HG03520 (cell line): ENCODE results near the gene FOXF1.

ENCODE experiments used
- ATAC-seq: cut with Tn5 transposase; IDR thresholded peaks from one replicate; pipeline ENCODE4 v1.9.1; 2021; ENCODE audit warnings: mild to moderate bottlenecking, moderate library complexity; ENCODE audit not compliant: unreplicated experiment

The FOXF1 gene

DNA sequence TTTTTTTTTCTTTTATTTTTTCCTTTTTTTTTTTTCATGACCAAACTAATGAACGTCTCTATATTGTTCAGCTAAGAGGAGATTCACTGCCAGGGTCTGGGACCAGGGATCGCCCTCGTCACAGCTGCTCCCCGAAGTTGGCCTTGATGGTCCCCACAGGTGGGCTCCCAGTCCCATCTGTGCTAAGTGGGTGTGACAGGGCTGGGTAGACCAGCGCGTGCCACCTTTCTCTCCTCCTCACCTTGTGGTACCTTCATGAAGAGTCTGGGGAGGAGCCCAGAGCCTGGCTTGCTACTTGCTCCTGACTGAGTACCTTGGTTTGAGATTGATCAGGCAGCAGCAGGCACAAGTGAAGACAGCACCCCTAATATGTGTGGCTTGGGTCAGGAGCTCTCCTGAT, 6.5 kb upstream of the FOXF1 start:
- no peak for ATAC-seq

DNA sequence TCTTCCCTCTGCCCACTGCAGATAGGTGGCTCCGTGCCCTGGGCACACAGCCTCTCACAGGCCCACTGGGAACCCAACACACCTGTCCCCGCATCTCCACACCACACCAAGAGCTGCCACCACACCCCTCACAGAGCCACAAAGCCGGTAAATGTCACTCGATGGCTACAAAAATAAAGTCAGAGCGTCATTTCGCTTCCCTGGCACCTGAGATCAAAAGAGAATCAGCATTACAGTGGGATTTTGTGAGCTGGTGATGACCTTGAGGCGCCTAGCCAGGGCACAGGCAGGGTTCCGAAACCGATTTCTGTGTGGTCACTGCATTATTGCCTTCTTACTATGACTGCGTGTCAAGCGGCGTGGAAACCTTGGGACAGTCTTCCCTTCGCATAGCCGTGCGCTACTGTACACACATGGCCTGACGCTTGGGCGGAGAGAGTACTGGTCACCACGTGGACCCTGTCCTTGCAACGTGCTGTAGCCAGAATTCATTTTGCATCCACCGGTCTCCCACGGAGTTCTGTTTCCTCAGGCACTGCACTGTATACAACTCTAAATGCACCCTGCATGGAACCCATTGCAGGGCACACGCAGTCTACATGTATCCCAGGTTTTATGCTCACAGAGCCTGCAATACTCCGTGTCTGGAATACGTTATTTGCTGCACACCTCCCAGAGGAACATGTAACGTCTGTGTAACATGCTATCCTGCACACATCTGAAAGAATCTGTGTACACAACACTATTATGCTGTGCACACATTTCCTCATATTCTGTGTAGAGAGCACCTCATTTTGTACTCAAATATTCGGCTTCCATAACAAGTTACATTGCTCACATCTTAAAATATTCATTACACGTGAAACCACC, 5.8 kb upstream of the FOXF1 start:
- ATAC-seq, result no peak

DNA sequence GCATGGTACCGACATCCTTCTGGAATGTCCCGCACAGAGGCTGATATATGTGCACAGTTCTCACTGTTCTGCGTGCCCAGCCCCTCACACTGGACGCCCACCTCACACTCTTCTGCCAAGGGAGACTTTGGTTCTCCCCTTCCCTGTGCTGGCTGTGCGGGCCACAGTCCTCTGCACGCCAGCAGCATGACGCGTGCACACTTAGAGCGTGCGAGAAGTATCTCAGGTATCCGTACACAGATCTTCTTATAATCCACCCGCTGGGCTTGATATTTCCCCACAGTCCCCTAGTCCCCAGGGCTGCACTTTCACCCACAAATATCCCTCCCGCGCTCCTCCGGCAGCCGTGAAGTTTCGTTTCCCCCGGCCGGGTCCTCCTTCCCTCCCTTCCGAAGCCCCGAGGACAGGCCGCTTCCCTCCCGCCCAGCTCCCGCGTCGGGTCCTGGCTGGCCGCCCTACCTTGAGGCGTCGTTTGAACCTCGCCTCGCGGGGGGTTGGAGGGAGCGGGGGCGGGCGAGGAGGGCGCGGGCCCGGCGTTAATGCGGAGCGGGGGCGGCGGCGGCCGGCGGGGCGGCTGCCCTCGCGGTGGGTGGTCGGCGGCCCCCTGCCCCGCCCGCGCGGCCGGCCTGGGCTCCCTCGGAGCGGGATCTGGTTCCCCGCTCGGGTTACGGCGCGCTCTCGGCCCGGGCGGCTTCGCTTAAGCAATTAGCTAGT, 5.0 kb upstream of the FOXF1 start:
- no peak for ATAC-seq

DNA sequence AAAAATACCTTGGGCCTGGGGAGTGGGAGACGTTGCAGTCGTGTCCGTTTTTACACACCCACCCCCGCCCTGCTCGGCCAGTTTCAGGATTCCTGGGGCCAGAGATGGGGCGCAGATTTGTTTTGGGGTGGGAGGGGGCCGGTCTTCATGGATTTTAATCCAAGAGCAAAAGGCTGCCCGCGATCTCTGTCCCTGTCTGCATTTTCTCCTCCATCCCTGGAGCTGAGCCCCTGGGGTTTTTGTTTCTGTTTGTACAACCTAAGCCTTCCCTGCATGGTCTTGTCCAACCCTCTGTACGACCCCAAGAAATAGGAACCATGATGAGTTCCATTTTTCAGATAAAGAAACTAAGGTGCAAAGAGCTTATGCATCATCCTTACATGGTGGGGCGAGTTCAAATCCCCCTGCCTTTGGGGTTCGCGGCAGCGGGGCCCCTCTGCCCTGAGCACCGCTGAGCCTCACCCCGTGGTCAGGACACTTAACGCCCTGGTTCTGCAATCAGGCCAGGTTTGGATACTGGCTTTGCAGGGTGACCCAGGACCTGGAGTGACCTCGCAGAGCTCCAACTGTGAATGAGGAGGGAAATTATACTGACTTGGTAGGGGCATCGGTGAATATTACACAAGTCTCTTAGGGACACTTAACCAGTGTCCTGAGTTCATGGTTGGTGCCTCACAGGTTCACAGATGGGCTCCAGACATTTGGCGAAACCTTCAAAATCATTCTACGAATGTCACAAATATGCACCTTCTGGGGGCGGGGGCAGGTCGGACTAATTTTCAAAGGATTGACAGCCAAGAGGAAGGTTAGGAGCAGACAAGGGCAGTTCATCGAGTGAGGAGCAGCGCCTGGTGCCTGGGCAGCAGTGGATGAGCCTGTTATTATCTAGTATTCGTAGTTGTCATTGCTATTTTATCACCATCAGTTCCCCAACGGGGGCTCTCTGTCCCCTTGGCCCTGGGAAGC, 4.1 kb upstream of the FOXF1 start:
- no peak for ATAC-seq

DNA sequence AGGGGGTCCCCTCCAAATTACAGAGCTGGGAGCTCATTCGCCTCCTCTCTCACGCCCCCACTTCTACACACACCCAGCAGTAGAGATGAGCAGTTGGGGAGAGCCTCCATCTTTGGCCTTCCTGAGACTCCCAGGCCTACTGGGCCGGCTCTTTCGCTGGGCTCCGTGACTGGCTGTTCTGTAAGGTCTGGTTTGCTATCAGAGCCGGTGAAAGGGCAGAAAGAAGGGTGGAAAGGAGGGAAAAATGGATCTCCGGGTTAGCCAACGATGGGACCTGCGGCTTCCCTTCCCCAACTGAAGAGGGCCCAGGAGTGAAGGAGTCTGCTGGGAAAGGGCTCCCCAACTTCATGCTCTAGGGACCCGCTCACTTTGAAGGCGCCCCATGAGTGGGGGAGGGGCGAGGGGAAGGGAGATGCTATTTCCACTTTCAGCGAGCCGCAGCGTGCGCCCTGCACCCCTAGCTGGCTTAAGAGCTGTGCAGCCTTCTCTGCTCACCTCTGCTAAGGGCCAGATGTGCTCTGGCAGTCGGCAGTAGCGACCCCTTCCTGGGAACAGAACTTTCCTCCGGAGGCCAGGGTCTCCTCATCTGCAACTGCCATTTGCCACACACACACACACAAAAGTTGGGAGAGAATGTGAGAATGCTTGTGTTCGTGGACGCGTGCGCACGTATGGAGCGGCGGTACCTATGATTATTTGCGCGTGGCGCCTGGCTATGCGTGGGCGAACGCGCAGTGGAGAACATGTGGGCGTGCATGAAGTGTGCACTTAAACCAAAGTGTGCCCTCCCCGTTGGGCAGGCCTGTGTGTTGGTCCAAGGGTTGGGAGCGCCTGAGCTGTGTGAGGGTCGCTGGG, 2.9 kb upstream of the FOXF1 start:
- ATAC-seq, result no peak

- no peak for ATAC-seq
Observed at GRCh38 chr16:86508028-86508946, 2.0 kb upstream of the FOXF1 start.

GRCh38 chr16:86508947-86509758, 1.2 kb upstream of the FOXF1 start:
- no peak for ATAC-seq

DNA sequence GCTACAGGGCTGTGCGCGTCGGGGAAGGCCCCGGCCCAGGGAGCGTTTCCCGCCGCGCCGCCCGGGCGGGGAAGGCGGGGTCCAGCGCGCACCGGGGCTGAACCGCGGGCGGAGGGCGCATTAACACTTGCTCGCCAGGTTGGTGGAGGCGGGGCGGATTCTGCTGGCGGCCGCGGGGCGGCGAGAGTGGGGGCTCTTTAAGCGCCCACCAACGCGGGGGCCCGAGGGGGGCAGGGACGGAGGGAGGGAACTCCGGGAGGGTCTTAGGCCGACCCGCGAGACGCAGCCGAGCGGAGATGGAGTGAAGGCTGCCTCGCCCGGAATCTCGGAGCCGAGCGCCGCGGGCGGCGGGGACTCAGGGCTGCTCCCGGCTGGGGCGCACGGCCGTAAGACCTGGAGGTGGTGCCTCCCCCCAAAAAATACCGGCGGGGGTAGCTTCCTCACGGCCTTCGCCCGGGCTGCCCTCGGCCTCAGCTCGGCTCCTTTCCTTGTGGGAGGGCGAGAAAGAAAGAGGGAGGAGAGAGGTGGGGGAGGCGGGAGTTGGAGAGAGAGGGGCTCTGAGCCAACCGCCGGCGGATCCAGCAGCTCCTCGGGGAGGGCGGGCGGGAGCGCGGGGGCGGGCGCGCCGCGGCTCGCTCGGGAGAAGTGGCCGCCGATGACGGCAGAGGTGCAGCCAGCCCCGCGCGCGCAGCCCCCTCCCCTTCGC, 415 bp upstream of the FOXF1 start:
- no peak for ATAC-seq

GRCh38 chr16:86511317-86512161, 1.2 kb downstream of the FOXF1 start:
- no peak for ATAC-seq

- no peak for ATAC-seq
Observed at GRCh38 chr16:86512301-86512859, 2.1 kb downstream of the FOXF1 start.

- ATAC-seq, result no peak
Observed at GRCh38 chr16:86512860-86513470, 2.6 kb downstream of the FOXF1 start.

- no peak for ATAC-seq
Observed at GRCh38 chr16:86513471-86514277, 3.3 kb downstream of the FOXF1 start.

- ATAC-seq, result no peak
Observed at GRCh38 chr16:86514481-86515376, 4.4 kb downstream of the FOXF1 start.

DNA sequence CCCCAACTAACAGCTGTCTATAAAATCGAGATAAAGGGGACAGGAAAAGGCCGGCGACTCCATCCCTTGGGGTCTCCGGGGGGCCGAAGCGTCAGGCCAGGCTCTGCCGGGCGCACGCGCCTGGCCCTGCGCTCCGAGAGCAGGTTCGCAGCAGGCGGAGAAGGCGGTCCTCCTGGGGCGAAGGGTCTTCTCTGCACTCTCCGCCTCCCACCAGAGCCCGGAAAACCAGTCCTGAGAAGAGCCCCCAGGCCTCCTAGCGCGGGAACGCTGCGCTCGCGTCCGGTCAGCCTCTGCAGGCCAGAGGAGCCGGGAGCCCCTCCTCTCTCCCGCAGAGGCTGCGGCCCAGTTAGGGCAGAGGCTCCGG, 5.1 kb downstream of the FOXF1 start:
- ATAC-seq, result no peak
